HG02571 (cell line): ENCODE data around the gene TOR3A.

Source experiments
- ATAC-seq: cut with Tn5 transposase; IDR thresholded peaks from one replicate; pipeline ENCODE4 v1.9.1; 2021; ENCODE audit warnings: mild to moderate bottlenecking, moderate library complexity; ENCODE audit not compliant: unreplicated experiment

TOR3A gene

GRCh38 chr1:179061360-179062282, 20.2 kb upstream of the TOR3A start:
- ATAC-seq = no peak

GRCh38 chr1:179066471-179066870, 15.4 kb upstream of the TOR3A start:
- no peak for ATAC-seq

- ATAC-seq = no peak
These were observed 4.5 kb upstream of the TOR3A start for GRCh38 chr1:179077396-179077795.

GRCh38 chr1:179079113-179079761, 2.6 kb upstream of the TOR3A start:
- ATAC-seq = no peak

- peak; percentile 32 for ATAC-seq
These were observed 794 bp upstream of the TOR3A start for GRCh38 chr1:179080866-179081686.

- ATAC-seq = peak; percentile 5
These were observed 596 bp downstream of the TOR3A start for GRCh38 chr1:179082333-179082998.

- no peak for ATAC-seq
These were observed 1.1 kb downstream of the TOR3A start for GRCh38 chr1:179082999-179083335.

- no peak for ATAC-seq
These were observed 1.7 kb downstream of the TOR3A start for GRCh38 chr1:179083533-179083932.

- ATAC-seq = no peak
These were observed 5.8 kb downstream of the TOR3A start for GRCh38 chr1:179087665-179088064.

GRCh38 chr1:179089827-179090482, 8.1 kb downstream of the TOR3A start:
- ATAC-seq = no peak

GRCh38 chr1:179090522-179090921, 8.7 kb downstream of the TOR3A start:
- ATAC-seq = no peak

GRCh38 chr1:179090923-179091322, 9.1 kb downstream of the TOR3A start:
- no peak for ATAC-seq

GRCh38 chr1:179091691-179092165, 9.9 kb downstream of the TOR3A start:
- ATAC-seq = no peak

- ATAC-seq = no peak
These were observed 11.1 kb downstream of the TOR3A start for GRCh38 chr1:179092896-179093461.

GRCh38 chr1:179094818-179095217, 12.9 kb downstream of the TOR3A start:
- no peak for ATAC-seq

GRCh38 chr1:179095377-179095776, 13.5 kb downstream of the TOR3A start:
- ATAC-seq = no peak

- ATAC-seq = no peak
These were observed 14.1 kb downstream of the TOR3A start for GRCh38 chr1:179095924-179096323.

- no peak for ATAC-seq
These were observed 18.0 kb downstream of the TOR3A start for GRCh38 chr1:179099891-179100290.

GRCh38 chr1:179101566-179101965, 19.7 kb downstream of the TOR3A start:
- ATAC-seq = no peak

- ATAC-seq = no peak
These were observed 22.1 kb downstream of the TOR3A start for GRCh38 chr1:179103999-179104398.
